NOMO-1 treated with DMSO at 0.1 percent for 48 hours (cell line): Measurements from ENCODE around the gene TCEANC.

Experiments
- DNase-seq: peaks from one replicate; lab custom pipeline; 2025; ENCODE audit not compliant: unreplicated experiment; lab: John Stamatoyannopoulos, UW

The TCEANC gene

GRCh38 chrX:13691841-13692371 is 39.0 kb downstream of the TCEANC start:
- no peak for DNase-seq

- DNase-seq = peak; percentile 10
These were observed 39.9 kb downstream of the TCEANC start for GRCh38 chrX:13692771-13693231.

- peak; percentile 49 for DNase-seq
These were observed 40.5 kb downstream of the TCEANC start for GRCh38 chrX:13693341-13693961.

GRCh38 chrX:13694359-13694758 is 41.4 kb downstream of the TCEANC start:
- no peak for DNase-seq

GRCh38 chrX:13694983-13695382 is 42.0 kb downstream of the TCEANC start:
- no peak for DNase-seq

GRCh38 chrX:13695601-13696115 is 42.7 kb downstream of the TCEANC start:
- peak; percentile 80 for DNase-seq

- DNase-seq = peak; percentile 83
These were observed 44.5 kb downstream of the TCEANC start for GRCh38 chrX:13697455-13697854.

- no peak for DNase-seq
These were observed 45.0 kb downstream of the TCEANC start for GRCh38 chrX:13697976-13698375.

- peak; percentile 19 for DNase-seq
These were observed 45.5 kb downstream of the TCEANC start for GRCh38 chrX:13698432-13698831.

- DNase-seq = peak; percentile 49
These were observed 46.4 kb downstream of the TCEANC start for GRCh38 chrX:13699183-13699826.

GRCh38 chrX:13700380-13700779 is 47.4 kb downstream of the TCEANC start:
- no peak for DNase-seq

- peak; percentile 25 for DNase-seq
These were observed 49.3 kb downstream of the TCEANC start for GRCh38 chrX:13702111-13702789.

GRCh38 chrX:13703135-13703534 is 50.2 kb downstream of the TCEANC start:
- no peak for DNase-seq

GRCh38 chrX:13703589-13703988 is 50.6 kb downstream of the TCEANC start:
- no peak for DNase-seq

GRCh38 chrX:13711141-13711540 is 58.2 kb downstream of the TCEANC start:
- DNase-seq = no peak
